GM18505 (cell line): ENCODE measurements around the gene SIGLEC1.

ENCODE experiments used
- ATAC-seq: cut with Tn5 transposase; IDR thresholded peaks from one replicate; pipeline ENCODE4 v1.9.1; 2021; ENCODE audit not compliant: unreplicated experiment
- POLR2A ChIP-seq: IDR thresholded peaks from 4 replicates; pipeline ENCODE4 v1.6.1; 2011; ENCODE audit warnings: borderline replicate concordance; ENCODE audit not compliant: insufficient read depth, insufficient read length; ENCODE audit errors: extremely low read depth

The SIGLEC1 gene

DNA sequence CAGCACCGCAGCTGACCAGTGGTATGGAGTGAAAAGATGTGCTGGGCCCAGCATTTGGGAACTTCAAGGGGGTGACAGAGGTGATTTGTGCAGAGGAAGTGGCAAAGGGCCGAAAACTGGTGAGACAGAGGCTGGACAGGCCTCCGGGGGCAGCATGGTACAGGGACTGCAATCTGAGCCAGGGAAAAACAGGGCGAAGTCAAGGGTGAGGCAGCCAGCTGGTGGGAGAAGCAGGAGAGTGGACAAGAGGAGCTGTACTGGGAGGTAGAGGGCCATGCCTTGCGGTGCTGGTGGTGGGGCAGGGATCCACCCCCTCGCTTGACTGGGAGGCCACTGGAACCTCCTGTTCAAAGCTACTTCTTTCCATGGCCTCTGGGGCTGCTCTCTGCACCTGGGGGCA, 41.9 kb downstream of the SIGLEC1 start:
- ATAC-seq = no peak
- no peak for TF ChIP-seq POLR2A

DNA sequence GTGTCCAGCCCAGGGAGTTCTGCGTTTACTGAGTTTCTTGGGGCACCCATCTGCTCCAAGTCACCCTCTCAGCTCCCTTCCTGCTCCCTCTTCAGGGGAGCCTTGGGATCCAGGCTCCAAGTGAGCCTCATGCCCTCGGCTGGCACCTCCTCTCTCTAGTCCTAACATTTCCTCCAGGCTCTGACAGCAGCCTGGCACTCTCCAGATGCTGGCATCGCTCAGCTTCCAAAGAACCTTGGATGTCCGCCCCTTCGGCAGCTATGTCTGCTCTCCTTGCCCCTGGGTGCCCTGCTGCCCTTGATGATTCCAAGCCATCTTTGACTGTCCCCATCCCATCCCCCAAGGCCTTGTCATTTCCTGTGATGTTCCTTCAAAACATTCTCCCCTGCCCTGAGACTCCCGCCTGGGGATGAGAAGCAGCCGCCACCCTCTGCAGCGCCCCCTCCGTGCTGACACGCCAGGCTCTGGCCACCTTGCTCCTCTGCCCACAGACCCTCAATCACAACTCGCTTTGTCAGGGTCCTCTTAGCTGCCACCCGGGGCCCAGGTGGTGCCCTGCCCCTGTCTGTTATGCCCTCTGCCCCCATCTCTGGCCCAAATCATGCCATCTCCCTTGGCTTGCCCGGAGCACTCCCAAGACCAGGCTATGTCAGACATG, 42.6 kb downstream of the SIGLEC1 start:
- TF ChIP-seq POLR2A = no peak

DNA sequence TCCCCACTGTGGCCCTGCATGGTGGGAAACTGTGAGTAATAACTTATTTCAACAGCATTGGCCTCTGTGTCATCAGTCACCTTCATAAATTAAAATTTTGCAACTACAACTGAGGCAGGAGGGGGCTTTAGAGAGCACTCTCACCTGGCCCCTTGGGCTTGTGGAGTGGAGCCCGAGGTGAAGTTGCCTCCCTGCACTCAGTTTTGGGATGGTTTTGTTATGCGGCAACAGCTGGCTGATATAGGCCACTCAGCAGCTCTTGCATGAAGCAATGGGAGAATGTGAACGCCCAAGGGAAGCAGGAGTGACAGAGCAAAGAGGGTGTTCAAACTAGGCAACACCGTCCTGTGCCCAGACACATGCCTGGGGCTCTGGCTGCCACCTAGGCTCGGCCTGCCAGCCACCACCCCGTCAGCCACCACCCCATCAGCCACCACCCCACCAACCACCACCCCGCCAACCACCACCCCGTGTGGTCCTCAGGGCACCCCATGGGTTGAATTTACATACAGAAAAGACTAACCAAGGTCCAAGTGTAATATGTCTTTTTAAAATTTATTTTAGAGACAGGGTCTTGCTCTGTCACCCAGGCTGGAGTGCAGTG, 44.9 kb downstream of the SIGLEC1 start:
- TF ChIP-seq POLR2A = no peak
- ATAC-seq = no peak

More for the DNA sequence above, 42.6 kb downstream of the SIGLEC1 start:
- no peak for ATAC-seq

GRCh38 chr20:3663858-3664257, 48.5 kb downstream of the SIGLEC1 start:
- no peak for ATAC-seq
- no peak for TF ChIP-seq POLR2A

DNA sequence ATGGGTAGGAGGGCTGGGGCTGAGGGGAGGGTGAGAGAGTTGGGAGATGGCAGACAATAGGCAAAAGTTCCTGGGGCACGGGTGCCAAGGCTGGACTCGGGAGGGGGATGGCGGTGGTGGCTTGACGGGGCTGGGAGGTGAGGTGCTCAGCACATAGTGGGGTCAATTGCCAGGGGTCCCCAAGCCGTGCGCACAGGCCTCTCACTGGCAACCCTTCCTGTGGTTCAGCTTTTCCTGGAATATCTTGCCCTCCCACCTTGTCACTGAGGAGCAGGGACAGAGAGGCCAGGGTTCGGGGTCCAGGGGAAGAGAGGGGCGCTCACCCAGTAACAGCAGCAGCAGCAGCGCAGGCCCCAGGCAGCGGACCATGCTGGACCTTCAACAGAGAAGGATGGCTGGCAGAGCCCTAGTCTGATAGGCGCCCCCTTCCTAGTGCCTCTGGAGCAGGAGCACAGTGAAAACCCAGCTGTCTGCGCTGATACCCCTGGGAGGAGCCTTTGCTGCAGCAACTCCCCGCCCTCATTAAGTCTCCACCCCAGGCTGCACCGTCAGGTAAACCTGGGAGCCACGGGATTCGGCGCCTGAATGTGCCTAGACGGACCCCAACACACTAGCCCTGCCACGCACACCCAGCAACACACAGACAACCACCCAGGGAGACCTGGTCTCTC, 49.2 kb downstream of the SIGLEC1 start, which contains the start of gene GFRA4:
GFRA4 (minus strand) TSS at position 369 of the 671 bp plus-strand sequence; CDS start at position 369, 0 bp downstream.
- ATAC-seq = no peak
- TF ChIP-seq POLR2A = no peak
